Measurements from ENCODE around the gene SPNS1.

Gene SPNS1

GRCh38 chr16:29029168-29029994 lies 54.8 kb downstream of the SPNS1 start:
- DNase-seq (ENCODE audit: low spot score), result no peak

- no peak for DNase-seq (ENCODE audit: low spot score)
Observed at GRCh38 chr16:29030086-29030840, 55.7 kb downstream of the SPNS1 start.

Measured in pons (tissue), 1 donor.